IPS-NIHi7 (cell line): ENCODE results near the gene RAB20.
"Not testable (repeated sequence)": the region's sequence is repeated elsewhere in the genome, so short reads cannot be mapped to it uniquely, and the experiment has no call there.

ENCODE experiments used
- DNase-seq: peaks from one replicate; pipeline ENCODE4 v3.0.0; 2012; ENCODE audit warnings: mixed read lengths; ENCODE audit errors: extremely low spot score

Gene RAB20

GRCh38 chr13:110575322-110576069, 14.0 kb upstream of the RAB20 start:
- peak; percentile 70 for DNase-seq

DNA sequence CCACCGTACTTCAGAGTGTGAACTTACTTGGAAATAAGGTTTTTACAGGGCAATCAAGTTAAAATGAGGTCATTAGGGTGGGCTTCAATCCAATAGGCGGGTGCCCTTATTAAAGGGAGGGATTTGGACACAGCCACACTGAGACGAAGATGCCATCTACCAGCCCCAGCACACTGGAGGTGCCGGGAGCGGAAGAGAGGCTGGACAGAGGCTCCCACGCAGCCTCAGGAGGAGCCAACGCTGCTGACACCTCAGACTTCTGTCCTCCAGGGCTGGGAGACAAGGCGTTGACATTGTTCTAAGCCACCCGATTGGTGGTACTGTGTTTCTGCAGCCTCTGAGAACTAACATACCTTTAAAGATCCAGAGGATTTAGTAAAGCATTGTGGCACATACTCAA, 12.6 kb upstream of the RAB20 start:
- no peak for DNase-seq

DNA sequence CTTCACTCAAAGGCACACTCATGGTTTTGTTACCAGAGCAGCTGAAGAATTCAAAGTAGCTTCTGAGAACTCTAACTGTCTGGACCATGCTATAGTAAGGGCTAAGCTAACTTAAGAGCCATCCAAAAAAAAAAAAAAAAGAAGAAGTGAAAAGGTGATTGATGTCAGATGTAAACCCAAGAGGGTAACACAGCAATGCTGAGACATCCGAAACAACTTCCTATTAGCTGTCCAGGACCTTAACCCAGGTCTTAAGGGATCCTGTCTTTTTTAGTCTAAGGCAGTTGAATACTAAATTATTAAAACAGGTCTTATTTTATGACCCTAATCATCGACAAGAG, 11.2 kb upstream of the RAB20 start:
- no peak for DNase-seq

DNA sequence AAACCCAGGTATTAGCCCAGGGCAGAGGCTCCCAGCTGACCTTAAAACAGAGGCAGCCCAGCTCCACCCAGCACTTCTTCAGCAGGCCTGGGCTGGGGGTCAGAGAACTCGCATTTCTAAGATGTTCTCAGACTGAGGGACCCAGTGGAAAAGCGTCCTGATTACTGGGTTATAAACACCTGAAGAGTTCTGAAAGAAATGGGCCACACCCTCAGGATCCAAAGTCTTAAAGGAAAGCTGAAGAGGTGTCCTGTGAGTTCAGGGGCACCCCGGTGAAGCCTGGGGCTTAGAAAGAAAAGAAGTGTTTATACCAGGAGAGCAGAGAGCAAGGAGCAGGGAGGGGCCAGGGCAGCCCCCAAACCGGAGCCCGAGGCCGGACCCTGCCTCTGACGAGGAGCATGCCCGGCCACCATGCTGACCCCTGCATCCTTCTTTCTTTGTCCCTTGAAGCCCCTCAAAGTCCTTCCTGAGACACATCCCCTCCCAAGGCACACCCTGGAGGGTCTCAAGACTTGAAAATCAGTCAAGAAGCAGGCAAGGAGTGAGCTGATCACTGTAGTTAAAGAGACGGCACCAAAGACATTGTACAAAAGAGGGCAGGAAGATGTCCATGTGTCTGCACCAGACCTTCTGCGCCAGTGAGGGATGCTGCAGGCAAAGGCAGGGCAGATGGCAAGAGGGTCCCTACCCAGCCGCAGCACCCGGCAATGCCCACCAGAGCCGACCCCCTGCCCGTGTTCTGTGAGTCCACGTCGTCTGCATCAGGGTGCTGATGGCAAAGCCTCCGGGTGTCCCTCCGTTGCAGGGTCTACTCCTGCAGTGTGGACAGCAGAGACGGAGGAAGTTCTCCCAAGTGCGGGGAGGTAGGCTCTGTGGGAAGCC, 10.6 kb upstream of the RAB20 start:
- DNase-seq, result no peak

DNA sequence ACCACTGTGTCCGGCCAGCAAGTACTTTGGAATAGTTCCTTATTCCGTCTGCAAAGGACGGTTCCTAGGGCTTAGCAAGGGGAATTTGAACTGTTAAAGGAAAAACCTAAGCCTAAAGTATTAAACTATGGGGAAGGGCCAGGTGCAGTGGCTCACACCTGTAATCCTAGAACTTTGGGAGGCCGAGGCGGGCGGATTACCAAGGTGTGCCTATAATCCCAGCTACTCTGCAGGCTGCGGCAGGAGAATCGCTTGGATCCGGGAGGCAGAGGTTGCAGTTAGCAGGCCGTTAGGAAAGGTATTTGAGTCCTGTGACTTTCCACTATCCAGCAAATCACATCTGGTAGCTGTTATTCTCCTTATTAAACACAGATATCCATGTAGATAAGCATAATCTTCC, 9.4 kb upstream of the RAB20 start:
- DNase-seq, result no peak

- not testable (repeated sequence) for DNase-seq
These were observed 8.4 kb upstream of the RAB20 start for GRCh38 chr13:110569962-110570361.

- DNase-seq, result no peak
These were observed 7.1 kb upstream of the RAB20 start for GRCh38 chr13:110568612-110569011.

GRCh38 chr13:110566171-110566570, 4.6 kb upstream of the RAB20 start:
- DNase-seq, result no peak

DNA sequence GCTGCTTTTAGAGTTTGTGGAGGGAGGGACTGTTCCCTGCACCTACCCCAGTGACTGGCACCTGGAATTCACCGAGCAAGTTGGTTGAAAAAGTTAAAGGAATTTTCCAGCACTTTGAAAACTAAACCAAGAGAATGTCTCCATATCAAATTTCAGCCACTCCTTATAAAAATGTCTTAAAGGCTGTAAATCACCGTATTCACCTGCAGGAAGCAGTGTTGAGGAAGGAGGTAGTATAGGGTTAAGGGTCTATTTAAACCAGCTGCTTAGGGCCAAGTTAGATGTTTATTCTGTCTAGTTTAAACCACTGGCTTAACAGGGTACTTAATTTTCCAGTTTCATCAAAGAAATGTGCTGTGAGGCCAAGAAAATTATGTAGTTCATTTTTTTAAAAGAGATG, 3.8 kb upstream of the RAB20 start:
- no peak for DNase-seq

DNA sequence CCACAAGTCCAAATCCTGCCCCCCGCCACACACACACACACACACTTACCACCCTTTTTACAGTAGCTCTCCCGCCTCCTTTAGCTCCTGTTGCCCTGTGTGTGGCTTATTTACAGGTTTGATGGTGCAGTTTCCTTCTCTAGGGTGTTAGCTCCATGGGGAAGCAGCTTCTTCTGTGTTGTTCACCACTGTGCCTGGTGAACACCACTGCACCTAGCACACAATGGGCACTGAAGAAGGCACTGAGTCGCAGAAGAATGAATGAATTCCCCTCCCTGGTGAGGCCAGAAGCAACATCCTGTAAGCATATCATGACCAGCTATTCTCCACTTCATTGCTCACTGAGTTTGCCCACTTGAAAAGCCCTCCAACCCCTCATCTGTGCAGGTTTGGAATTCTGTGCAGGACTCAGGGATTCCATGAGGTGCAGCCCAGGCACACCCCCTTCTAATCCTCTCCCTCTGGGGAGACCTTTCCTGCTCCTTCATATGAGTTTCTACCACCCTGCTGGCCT, 3.0 kb upstream of the RAB20 start:
- DNase-seq, result no peak

- no peak for DNase-seq
These were observed 1.9 kb upstream of the RAB20 start for GRCh38 chr13:110563463-110563774.

DNA sequence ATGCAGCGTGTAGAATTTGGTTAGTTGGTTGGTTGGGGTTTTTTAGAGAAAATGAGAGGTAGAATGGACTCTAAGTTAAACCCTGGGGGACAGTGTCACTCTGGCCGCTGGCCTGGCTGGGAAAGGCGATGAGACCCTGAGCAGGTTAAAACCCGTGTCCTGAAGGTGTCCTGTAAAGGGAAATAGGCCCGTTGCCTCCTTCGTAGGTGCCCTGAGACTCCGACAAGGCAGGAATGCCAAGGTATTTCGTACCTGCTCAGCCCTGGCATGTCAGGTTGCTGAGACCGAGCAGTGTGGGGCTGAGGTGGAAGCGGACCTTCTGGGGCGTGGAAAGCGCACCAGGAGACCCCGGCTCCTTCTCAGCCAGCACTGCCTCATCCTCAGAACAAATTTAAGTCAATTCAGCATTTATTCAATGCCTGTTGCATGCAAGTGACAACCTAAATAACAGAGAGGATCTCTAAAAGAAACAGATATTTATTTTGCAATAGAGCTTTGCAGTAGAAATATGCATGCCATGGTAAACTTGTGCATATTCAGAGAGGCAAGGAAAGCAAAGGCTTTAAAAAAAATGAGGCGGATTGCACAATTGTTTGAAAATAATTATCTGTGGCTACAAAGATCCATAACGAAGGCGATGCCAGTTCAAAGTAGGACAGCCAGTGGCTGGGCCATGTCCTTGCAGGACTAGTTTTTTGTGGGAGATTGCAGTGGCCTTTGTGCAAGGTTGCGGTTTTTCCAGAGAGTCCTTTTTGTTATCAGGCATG, 1.4 kb upstream of the RAB20 start:
- no peak for DNase-seq

DNA sequence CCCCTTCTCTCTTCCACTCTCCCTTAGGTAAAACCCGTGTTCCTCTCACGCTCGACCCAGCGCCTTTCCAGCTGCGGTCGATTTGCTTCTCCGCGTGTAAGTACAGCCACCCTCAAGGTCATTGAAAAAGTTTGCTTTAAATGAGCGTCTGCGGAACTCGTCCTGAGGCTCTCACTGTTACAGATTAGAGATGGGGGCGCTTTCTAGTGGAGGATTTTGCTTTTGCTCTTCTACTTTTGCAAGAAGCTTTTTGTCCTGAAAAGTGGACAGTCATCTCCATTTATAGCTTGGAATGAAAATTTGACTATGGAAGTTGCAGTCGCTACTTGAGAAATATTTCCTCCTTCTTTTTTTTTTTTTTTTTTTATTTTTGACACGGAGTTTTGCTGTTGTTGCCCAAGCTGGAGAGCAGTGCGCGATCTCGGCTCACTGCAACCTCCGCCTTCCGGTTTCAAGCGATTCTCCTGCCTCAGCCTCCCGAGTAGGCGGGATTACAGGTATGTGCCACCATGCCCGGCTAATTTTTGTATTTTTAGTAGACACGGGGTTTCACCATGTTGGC, 595 bp upstream of the RAB20 start:
- no peak for DNase-seq

- DNase-seq, result peak; percentile 69
These were observed 750 bp downstream of the RAB20 start for GRCh38 chr13:110560601-110561343.

- DNase-seq, result no peak
These were observed 1.5 kb downstream of the RAB20 start for GRCh38 chr13:110559986-110560385.

GRCh38 chr13:110559429-110559943, 2.0 kb downstream of the RAB20 start:
- DNase-seq, result no peak

DNA sequence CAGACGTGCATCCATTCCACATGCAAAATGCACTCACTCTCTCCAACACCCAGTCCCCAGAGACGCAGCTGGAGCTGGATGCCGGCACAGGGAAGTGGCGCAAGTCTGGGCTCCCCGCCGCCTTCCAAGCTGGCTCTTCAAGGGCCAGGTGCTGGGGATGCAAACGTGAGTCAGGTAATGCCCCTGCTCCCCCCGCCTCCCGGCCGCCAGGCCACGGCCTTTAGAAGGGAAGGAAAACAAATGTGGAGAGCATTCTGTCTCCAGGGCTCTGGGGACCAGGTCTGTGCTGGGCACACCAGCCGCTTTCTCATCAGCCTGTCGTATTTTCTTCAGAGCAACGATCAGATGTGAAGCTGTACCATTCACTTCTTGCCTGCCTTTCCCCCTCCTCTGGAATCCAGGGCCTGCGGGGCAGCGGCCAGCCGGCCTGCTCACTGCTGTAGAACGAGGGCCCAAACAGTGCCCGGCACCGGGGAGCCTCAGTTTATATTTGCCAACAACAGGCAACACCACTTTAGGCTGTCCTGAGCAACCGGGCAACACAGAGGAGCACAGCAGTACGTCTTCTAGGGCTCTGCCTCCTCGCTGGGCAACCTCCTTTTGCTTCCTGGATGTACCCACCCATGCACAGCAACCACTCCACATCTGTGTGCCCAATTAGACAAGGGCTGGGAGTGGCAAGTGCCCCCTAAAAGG, 3.8 kb downstream of the RAB20 start:
- DNase-seq, result no peak

DNA sequence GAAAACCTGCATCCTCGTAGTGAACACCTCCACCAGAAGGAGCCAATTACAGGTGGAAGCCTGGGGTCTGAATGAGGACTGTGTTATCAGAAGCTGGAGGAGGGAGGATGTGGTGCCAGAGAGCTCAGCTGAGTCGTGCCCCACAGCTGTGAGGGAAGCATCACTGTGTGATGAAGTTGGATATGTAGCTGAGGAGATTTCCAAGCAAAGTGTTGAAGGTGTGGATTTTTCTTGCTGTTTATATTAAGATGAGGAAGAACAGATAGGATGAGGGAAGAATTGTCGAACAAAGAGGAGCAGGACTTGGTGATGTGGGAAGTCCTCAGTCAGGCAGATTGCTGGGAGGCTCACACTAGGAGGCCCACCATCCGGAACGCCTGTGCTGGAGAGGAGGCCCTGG, 4.4 kb downstream of the RAB20 start:
- DNase-seq, result no peak

- no peak for DNase-seq
These were observed 5.3 kb downstream of the RAB20 start for GRCh38 chr13:110556224-110556606.

GRCh38 chr13:110555601-110556223, 5.8 kb downstream of the RAB20 start:
- no peak for DNase-seq
